ENCODE measurements around the gene CBX1. TPM values are rescaled to one million over a fixed set of nuclear protein-coding genes. Genes with fewer than 3 reads are reported as not detected.
A peak's percentile ranks its signal among the peaks of the same experiment; 100 is the strongest.

Gene CBX1
- total RNA-seq, 1 donor from 2014 or later: 181 TPM

DNA sequence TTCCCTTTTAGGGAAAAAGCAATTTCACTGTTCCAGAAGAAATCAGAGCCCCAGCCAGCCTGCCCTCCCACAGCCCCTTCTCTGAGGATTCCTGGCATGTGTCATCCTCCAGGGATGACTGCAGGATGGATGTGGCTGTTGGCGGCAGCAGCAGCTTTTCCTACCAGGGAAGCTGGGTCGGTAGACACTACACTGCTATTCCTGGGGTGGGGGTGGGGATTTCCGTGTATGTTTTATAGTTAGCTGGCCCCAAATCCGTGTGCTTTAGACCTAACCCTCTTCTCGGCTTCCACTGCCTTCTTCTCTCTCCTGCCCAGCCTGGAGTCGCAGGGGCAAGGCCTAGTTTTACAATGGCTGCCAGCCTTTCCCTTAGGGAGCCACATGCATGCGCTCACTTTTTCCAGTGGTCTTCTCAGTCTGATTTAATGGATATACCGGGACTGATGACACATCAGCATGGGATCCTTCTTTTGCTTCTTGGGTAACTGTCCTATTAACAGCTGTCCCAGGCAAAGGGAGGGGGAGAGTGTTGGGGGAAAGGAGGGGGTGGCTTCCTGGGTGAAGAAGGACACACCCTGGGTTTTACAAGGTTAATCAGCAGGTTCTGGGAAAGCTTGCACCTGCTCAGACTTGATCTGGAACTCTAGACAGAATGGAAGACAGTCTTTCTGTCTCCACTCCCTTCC, 55.8 kb downstream of the CBX1 start:
- H3K9me3 Mint-ChIP-seq (ENCODE audit: low read depth): no peaks in the 10 kb centered on the region
- peaks cover 1% of the 10 kb centered on the region for H3K36me3 Mint-ChIP-seq (ENCODE audit: insufficient read depth)
- H3K27ac Mint-ChIP-seq: no peak overlapping the region
- peak overlapping the region; percentile 35 for H3K4me3 Mint-ChIP-seq (ENCODE audit: low read depth)
- DNase-seq (ENCODE audit: low spot score, unreplicated experiment): no peak
- peaks cover 14% of the 10 kb centered on the region for H3K27me3 Mint-ChIP-seq
- TF ChIP-seq, protein P1, sequence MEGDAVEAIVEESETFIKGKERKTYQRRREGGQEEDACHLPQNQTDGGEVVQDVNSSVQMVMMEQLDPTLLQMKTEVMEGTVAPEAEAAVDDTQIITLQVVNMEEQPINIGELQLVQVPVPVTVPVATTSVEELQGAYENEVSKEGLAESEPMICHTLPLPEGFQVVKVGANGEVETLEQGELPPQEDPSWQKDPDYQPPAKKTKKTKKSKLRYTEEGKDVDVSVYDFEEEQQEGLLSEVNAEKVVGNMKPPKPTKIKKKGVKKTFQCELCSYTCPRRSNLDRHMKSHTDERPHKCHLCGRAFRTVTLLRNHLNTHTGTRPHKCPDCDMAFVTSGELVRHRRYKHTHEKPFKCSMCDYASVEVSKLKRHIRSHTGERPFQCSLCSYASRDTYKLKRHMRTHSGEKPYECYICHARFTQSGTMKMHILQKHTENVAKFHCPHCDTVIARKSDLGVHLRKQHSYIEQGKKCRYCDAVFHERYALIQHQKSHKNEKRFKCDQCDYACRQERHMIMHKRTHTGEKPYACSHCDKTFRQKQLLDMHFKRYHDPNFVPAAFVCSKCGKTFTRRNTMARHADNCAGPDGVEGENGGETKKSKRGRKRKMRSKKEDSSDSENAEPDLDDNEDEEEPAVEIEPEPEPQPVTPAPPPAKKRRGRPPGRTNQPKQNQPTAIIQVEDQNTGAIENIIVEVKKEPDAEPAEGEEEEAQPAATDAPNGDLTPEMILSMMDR (IDR thresholded peaks at IDR 0.05; ENCODE audit: unreplicated experiment): no peak
- peaks cover 23% of the 10 kb centered on the region for H3K4me1 Mint-ChIP-seq (ENCODE audit: low read depth)

DNA sequence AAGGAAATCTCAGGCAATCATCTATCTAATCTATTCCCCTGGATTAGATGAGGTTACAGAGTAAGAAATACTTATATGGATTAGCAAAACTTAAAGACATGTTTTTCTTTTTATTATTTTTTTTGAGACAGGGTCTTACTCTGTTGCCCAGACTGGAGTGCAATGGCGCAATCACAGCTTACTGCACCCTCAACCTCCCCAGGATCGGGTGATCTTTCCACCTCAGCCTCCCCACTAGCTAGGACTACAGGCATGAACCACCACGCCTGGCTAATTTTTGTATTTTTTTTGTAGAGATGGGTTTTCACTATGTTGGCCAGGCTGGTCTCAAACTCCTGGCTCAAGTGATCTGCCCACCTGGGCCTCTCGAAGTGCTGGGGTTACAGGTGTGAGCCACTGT, 56.4 kb downstream of the CBX1 start:
- Mint-ChIP-seq H3K27ac (no peak overlapping the region), H3K36me3 (ENCODE audit: insufficient read depth) (no peaks in the 10 kb centered on the region)

DNA sequence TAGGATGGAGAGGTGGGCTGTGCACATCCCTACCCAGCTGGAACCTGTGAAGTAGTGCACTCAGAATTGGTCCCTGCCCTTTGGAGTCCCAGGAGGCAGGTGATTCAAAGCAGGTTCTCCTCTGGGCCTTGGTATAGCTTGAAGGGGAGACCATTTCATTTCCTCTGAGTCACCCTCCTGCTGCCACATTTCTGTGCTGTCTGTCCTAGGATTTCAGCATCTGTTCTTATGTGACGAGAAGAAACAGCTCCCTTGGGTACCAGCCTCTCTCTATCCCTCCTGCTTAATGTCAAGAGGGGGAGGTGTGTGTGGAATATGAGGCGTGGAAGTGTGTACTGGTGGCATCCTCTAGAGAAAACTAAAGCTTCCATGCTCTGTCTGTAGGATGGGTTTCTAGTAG, 58.1 kb downstream of the CBX1 start:
- H3K4me1 Mint-ChIP-seq (ENCODE audit: low read depth): peaks cover 10% of the 10 kb centered on the region
- DNase-seq (ENCODE audit: low spot score, unreplicated experiment): no peak
- peaks cover 28% of the 10 kb centered on the region for H3K27me3 Mint-ChIP-seq
- no peak overlapping the region for H3K4me3 Mint-ChIP-seq (ENCODE audit: low read depth)
- H3K27ac Mint-ChIP-seq: no peak overlapping the region
- TF ChIP-seq, protein P1 (IDR thresholded peaks at IDR 0.05; ENCODE audit: unreplicated experiment): no peak
- H3K36me3 Mint-ChIP-seq (ENCODE audit: insufficient read depth): no peaks in the 10 kb centered on the region
- no peaks in the 10 kb centered on the region for H3K9me3 Mint-ChIP-seq (ENCODE audit: low read depth)

More for the DNA sequence above, 56.4 kb downstream of the CBX1 start:
- peaks cover 14% of the 10 kb centered on the region for H3K27me3 Mint-ChIP-seq
- peaks cover 21% of the 10 kb centered on the region for H3K4me1 Mint-ChIP-seq (ENCODE audit: low read depth)
- H3K4me3 Mint-ChIP-seq (ENCODE audit: low read depth): no peak overlapping the region
- H3K9me3 Mint-ChIP-seq (ENCODE audit: low read depth): no peaks in the 10 kb centered on the region
- TF ChIP-seq, protein P1 (IDR thresholded peaks at IDR 0.05; ENCODE audit: unreplicated experiment): no peak
- no peak for DNase-seq (ENCODE audit: low spot score, unreplicated experiment)

DNA sequence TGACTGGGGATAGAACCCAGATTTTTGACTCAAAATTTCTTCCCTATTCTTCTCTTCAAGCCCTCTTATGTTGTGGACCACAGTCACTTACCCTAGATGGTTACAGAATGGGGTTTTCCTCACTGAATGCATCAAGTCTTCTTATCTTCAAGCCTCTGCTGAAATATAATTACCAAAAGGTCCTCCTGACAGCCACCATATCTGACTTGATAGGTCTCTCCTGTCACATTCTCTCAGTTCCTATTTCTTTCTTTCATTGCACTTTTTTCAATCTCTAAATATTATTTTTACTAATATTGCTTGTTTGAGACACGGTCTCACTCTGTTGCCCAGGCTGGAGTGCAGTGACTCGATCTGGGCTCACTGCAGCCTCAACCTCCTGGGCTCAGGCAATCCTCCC, 62.6 kb downstream of the CBX1 start:
- Mint-ChIP-seq H3K4me1 (ENCODE audit: low read depth) (peaks cover 5% of the 10 kb centered on the region), H3K27me3 (peaks cover 56% of the 10 kb centered on the region), H3K27ac (no peak overlapping the region), H3K36me3 (ENCODE audit: insufficient read depth) (no peaks in the 10 kb centered on the region), H3K9me3 (ENCODE audit: low read depth) (no peaks in the 10 kb centered on the region), H3K4me3 (ENCODE audit: low read depth) (no peak overlapping the region)
- TF ChIP-seq, protein P1 (IDR thresholded peaks at IDR 0.05; ENCODE audit: unreplicated experiment): no peak
- no peak for DNase-seq (ENCODE audit: low spot score, unreplicated experiment)

DNA sequence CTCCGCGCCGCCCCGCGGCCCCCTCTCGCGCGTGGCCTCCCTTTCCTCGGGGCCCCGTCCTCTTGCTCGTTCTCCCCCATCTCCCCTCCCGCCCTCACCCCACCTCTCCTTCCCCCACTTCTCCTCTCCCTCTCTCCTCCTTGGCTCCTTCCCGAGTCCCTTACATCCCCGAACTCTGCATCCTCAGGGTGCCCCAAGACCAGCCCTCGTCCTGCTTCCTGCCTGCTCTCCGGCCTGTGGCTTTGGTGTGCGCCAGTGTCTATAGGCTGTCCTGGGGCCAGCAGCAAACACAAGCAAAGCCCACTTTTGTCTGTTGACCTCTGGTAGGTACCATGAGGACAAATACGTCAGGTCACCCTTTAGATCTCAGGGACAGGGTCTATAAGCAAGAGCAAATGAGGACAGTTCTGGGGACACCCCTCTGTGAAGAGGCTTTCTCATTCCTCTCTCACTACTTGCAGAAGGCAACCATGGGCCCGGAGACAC, 63.4 kb downstream of the CBX1 start:
- TF ChIP-seq, protein P1 (IDR thresholded peaks at IDR 0.05; ENCODE audit: unreplicated experiment): no peak
- Mint-ChIP-seq H3K4me1 (ENCODE audit: low read depth) (peaks cover 5% of the 10 kb centered on the region), H3K27ac (peak overlapping the region; percentile 85), H3K27me3 (peaks cover 62% of the 10 kb centered on the region), H3K9me3 (ENCODE audit: low read depth) (no peaks in the 10 kb centered on the region), H3K36me3 (ENCODE audit: insufficient read depth) (no peaks in the 10 kb centered on the region), H3K4me3 (ENCODE audit: low read depth) (peak overlapping the region; percentile 75)
- no peak for DNase-seq (ENCODE audit: low spot score, unreplicated experiment)

All from progenitor cell of endocrine pancreas (in vitro differentiated cells).